GM18858 (cell line): ENCODE results near the gene PAWR.
"Not testable (repeated sequence)": the region's sequence is repeated elsewhere in the genome, so short reads cannot be mapped to it uniquely, and the experiment has no call there.

Experiments used
- ATAC-seq: cut with Tn5 transposase; IDR thresholded peaks from one replicate; pipeline ENCODE4 v1.9.1; 2021; ENCODE audit not compliant: unreplicated experiment

The PAWR gene

GRCh38 chr12:79596719-79597350 lies 93.9 kb downstream of the PAWR start:
- ATAC-seq = no peak

- no peak for ATAC-seq
Measured at GRCh38 chr12:79595273-79595672, 95.5 kb downstream of the PAWR start.

GRCh38 chr12:79592865-79593264 lies 97.9 kb downstream of the PAWR start:
- no peak for ATAC-seq

GRCh38 chr12:79591988-79592387 lies 98.8 kb downstream of the PAWR start:
- ATAC-seq = no peak

GRCh38 chr12:79590751-79591150 lies 100.0 kb downstream of the PAWR start:
- ATAC-seq = no peak

- ATAC-seq = no peak
Measured at GRCh38 chr12:79587368-79587767, 103.4 kb downstream of the PAWR start.

GRCh38 chr12:79585147-79585546 lies 105.6 kb downstream of the PAWR start:
- ATAC-seq = no peak

GRCh38 chr12:79573820-79574219 lies 116.9 kb downstream of the PAWR start:
- no peak for ATAC-seq

- ATAC-seq = no peak
Measured at GRCh38 chr12:79569679-79570078, 121.1 kb downstream of the PAWR start.

GRCh38 chr12:79567175-79567563 lies 123.6 kb downstream of the PAWR start:
- ATAC-seq = no peak

GRCh38 chr12:79566452-79567174 lies 124.2 kb downstream of the PAWR start:
- no peak for ATAC-seq

GRCh38 chr12:79564727-79565350 lies 125.9 kb downstream of the PAWR start:
- not testable (repeated sequence) for ATAC-seq

- no peak for ATAC-seq
Measured at GRCh38 chr12:79563021-79563740, 127.6 kb downstream of the PAWR start.

- no peak for ATAC-seq
Measured at GRCh38 chr12:79561401-79562132, 129.2 kb downstream of the PAWR start.

GRCh38 chr12:79560225-79560889 lies 130.4 kb downstream of the PAWR start:
- ATAC-seq = no peak

- no peak for ATAC-seq
Measured at GRCh38 chr12:79559591-79559990, 131.2 kb downstream of the PAWR start.

- ATAC-seq = no peak
Measured at GRCh38 chr12:79558924-79559469, 131.8 kb downstream of the PAWR start.

GRCh38 chr12:79557690-79558315 lies 133.0 kb downstream of the PAWR start:
- ATAC-seq = no peak

GRCh38 chr12:79555028-79555925 lies 135.5 kb downstream of the PAWR start:
- ATAC-seq = peak; percentile 70
